Middle frontal gyrus (tissue), 1 donor: ENCODE data around the gene TSPAN14.
"Not testable (repeated sequence)": the region's sequence is repeated elsewhere in the genome, so short reads cannot be mapped to it uniquely, and the experiment has no call there.

Source experiments
- DNase-seq: peaks from one replicate; pipeline ENCODE4 v3.0.0-alpha.2; 2015; ENCODE audit warnings: low spot score; ENCODE audit errors: extremely low spot score

Gene TSPAN14, protein sequence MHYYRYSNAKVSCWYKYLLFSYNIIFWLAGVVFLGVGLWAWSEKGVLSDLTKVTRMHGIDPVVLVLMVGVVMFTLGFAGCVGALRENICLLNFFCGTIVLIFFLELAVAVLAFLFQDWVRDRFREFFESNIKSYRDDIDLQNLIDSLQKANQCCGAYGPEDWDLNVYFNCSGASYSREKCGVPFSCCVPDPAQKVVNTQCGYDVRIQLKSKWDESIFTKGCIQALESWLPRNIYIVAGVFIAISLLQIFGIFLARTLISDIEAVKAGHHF

DNA sequence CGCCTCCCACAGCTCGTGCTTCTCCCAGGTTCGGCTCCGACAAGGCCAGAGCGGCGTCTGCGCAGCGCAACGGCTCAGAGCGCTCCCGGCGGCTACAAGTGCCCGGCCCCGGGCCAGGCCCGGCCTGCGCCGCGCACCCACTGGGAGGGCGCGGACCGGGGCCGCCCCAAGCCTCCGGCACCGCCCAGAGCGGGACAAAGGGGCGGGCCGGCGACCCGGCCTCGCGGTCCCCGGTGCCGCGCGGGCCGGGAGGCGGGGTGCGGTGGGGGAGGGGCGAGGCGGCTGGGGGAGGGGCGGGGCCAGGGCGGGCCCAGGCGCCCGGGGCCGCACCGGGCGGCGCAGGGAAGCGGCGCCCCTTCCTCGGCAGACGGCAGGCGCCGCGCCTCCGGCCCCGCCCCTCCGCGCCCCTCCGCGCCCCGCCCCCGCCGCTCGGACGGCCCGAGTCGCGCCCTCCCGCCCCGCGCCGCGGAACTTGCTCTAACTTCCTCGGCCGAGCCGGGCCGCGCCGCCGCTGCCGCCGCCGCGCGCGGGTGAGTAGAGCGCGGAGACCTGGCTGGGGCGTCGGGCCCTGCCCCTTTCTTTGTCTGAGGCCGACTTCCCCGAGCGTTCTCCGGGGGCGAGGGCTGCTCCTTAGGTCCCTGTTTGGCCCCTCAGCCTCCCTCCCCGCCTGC is at the start of gene TSPAN14:
Gene TSPAN14 (plus strand): TSS at position 469 of the 671 bp plus-strand sequence. CDS start 34,924 bp downstream, outside the sequence.
- DNase-seq, result no peak

DNA sequence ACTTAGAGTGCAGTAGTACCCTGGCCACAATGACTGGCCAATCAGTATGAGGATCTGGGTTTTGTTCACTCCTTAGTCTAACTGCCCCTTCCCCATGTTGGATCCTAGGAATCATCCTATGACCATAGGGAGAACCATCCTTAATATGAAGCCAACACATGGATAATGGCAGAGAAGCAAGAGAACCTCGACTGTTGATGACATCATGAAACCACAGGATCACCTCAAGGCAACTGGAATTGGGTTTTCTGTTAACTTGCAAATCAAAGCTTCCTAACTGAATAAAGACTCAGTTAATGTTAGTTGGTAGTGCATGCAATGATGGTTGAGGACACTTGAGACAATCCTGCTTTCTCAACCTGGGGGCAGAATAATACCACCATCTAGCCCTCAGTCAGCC is 49.1 kb upstream of the TSPAN14 start:
- no peak for DNase-seq

DNA sequence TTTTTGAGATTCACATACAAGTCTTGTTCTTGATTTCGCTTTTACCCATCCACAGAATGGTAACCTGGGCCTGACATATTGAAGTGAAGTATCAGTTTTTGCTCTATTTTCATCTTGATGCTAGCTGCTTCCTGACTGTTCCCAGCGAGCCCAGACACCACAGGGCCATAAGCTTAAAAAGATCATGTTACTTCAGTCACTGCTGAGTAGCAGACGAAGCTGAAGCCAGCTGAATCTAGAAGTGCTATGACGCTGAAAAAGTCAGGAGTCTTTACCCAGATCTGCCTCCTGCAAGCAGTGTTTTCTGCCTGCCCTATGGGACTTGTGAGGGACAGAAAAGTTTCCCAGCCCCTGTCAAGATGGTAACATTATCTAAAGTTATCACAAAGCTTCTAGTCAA is 48.5 kb upstream of the TSPAN14 start:
- DNase-seq, result no peak

DNA sequence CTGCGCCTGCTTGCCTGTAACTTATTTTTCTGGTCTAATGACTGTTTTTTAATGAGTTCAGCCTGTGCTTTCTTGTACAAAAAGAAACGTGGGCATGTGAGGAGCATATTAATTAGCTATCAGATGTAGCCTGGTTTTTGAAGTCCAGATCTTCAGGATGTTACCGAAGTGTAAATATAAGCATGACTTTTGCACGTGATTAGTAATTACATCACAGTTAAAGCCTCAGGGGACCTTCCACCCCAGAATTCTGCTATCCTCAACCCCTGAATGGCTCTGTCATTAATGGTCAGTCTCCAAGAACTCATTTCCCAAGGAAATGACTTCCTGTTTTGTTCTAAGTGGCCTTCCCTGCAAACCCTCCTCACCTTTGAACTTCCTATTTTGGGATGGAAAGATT is 47.9 kb upstream of the TSPAN14 start:
- no peak for DNase-seq

DNA sequence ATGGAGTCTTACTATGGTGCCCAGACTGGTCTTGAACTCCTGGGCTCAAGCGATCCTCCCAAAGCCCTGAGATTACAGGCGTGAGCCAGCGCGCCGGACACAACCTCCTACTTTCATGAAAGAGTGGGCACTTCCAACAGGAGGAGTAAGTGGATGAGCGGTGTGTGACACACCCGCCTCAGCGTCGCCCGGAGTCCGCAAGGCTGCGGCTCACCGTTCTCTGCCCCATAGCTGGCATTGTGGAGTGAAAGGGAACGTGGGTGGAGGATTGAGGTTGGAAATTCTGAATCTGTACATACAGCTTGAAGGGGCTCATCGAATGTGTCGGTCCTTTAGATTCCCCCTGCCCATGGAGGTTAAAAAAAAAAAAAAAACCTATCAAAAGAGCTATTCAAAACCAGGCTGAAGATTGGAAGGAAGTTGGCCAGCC is 46.3 kb upstream of the TSPAN14 start:
- DNase-seq, result no peak

DNA sequence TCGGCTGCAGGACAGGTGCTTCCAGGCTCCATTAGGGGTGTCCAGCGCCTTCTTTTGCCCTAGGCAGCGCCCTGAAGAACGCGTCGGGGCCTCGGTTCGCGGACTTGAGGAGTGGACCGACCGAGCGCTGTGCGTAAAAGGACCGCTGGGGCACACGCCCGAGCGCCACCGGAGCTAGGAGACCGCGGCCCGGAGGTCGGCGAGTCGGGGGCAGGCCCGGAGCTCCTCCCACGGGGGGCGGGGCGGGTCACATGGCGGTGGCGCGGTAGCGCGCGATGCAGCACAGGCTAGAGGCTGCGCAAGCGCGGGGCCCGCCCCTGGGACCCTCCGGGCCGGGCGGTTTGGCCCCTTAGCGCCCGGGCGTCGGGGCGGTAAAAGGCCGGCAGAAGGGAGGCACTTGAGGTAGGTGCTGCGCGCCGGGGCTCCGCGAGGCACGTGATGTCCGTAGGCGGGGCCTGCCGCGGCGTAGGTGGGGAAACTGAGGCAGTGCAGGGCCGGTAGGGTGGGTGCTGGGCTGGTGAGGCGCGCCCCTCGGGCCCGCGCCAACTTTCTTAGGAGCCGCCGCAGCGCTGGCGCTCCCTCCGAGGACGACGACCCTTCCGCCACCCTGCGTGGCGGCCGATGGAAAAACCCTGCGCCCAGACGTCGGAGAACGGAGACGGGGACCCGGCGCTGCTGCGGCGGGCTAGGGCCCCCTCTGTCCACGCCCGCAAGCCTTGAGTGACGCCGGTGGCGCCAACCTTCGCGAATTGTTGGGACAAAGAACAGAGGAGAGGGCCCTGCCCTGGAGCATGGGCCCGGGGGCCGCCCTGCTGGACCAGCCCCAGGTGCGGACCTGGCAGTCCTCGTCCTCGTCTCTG is 45.6 kb upstream of the TSPAN14 start, which contains the start of gene PRXL2A:
Gene PRXL2A (plus strand): TSS at position 310 of the 860 bp plus-strand sequence. CDS start 11,917 bp downstream, outside the sequence.
- DNase-seq, result no peak

DNA sequence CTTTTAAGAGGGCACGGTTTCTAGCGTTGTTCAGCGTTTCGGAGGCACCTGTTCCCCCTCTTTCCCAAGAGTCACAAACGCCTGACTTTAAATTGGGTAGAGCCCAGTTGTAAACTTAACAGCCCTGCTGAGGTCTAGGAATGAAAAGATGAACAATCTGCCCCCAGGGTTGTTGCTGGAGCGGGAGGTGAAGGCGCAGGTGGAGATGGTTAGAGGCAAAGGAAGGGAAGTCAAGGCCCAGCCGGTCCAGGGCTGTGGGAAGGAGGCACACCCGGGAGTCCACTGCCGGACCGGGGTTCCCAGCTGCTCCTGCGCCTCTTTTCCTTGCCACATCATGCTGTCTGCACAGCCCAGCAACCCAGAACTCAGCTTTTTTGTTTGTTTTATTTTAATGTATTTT is 45.0 kb upstream of the TSPAN14 start:
- no peak for DNase-seq

DNA sequence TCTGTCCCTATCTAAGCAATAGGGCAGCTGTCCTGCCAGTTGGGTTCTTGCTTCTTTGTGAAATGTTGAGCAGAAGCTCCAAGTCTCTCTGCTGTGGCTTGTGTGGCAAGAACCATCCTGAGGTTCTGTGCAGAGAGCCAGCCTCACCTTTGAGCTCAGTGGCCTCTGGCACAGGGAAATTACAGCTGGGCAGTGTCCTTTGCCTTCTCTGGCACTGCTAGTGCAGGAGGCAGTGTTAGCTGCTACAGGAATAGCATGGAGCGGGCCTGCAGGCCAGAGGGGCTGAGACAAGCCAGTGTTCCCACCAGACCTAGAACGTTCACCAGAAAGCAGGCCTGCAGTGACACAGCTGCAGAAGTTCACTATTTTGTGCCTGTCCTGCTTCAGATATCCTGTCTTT is 44.0 kb upstream of the TSPAN14 start:
- no peak for DNase-seq

DNA sequence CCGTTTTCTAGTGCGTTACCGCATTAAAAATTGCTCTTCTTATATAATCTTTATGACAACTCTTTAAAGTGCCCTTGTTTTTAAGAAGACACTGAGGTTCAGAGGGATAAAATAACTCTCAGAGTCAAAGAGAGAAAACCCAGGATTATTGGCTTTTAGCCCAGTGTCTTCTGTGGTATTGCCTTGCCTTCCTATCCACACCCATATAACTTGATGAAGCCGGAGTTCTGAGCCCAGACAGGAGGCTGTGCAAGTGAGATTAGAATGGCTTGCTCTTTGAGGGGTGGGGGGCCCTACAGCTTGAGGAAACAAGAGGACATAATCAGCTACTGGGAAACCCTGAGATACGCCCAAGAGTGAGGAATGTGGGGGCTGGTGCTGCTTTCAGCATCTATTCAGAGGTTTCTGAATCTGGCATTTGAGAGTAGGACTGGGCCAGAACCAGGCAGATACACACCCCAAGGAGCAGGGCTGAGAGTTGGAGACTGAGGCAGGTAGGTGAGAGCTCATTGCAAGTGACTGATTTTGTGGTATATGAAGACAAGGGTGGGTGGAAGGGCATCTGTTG is 43.4 kb upstream of the TSPAN14 start:
- no peak for DNase-seq

DNA sequence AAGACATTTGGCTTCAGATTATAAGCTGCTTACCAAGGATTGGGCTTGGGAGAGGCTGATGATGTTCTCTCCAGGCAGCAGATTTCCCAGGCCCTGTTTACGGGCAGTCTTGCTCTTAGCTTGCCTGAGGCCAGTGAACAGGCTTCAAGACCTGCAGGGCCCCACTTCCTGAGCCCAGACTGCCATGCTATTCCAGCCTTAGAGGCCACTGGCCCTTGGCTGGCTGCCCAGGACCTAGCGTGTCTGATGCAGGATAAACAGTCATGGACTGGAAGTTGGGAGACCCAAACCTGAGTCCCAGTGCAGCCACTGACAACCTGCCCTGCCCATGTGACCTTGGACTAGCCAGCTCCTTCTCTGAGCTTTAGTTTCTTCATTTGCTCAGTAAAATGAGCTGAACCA is 42.8 kb upstream of the TSPAN14 start:
- DNase-seq, result no peak

DNA sequence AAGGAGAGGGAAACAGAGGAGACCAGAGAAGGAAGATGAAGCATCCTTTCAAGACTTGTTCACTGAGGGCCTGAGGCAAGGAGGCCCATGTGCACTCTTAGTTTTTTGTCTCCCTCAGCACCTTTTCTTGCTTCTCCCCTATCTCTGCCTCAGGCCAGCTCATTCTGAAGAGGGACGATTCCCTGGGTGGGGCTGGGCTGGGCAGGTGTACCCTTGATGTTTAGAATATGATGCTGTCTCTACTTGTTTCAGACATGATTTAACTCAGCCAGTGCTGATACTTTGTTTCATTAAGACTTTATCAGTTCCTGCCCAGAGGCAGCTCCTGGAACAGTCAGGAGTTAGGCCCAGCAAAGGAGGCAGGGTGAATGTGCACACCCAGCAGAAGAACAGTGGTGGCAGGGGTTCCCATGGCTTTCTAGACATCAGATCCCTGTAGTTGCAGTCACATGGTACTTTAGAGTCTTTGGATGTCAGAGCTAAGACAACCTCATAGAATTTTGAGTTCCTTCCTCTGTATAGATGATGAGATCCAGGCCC is 42.4 kb upstream of the TSPAN14 start:
- no peak for DNase-seq

DNA sequence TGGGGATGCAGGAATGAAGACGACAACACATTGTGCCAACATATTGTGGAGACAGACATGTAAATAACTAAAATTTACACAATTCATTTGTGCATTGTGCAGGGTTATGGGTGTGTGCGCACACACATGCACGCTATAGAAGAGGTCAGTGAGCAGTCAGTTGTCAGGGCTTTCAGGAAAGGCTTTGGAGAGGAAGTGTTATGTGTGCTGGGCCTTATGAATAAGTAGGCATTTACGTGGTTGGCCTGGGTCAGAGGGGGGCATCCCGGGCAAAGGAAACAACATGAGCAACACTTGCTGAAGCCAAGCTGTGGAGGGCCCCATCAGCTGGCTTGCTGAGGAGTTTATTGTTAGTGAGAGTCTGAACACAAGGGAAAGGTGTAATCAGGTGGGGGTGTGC is 41.6 kb upstream of the TSPAN14 start:
- DNase-seq, result no peak

DNA sequence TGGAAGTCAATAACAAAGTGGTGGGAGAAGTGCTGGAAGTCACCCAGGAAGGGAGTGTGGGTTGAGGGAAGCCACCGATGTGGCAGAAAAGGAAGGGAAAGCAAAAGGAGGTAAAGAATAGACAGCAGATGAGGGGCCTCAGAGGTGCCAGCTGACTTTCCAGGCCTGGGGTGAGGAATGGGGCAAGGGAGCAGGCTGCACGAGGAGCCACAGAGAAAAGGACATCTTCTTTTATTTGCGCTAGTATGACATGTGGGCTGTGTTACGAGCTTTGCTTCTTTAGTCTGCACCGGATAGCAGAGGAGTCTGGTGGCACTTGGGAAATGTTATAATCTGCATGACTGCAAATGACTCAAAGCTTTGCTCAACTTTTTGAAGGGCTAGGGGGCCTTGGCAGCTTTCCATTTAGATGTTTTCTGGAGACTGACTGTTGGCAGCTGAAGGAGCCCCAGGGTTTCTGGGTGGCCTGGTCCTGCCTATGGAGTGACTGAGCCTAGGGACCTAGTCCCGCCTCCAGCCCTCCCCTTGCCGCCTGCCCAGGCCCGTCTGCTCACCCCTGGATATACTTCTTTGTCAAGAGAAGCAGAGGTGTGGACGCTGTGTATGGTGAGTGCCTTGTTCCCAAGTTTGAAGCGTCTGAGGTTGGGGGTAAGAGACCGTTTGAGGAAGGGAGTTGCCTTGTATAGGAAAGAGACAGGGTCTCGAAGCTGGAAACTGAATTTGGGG is 40.7 kb upstream of the TSPAN14 start:
- no peak for DNase-seq

DNA sequence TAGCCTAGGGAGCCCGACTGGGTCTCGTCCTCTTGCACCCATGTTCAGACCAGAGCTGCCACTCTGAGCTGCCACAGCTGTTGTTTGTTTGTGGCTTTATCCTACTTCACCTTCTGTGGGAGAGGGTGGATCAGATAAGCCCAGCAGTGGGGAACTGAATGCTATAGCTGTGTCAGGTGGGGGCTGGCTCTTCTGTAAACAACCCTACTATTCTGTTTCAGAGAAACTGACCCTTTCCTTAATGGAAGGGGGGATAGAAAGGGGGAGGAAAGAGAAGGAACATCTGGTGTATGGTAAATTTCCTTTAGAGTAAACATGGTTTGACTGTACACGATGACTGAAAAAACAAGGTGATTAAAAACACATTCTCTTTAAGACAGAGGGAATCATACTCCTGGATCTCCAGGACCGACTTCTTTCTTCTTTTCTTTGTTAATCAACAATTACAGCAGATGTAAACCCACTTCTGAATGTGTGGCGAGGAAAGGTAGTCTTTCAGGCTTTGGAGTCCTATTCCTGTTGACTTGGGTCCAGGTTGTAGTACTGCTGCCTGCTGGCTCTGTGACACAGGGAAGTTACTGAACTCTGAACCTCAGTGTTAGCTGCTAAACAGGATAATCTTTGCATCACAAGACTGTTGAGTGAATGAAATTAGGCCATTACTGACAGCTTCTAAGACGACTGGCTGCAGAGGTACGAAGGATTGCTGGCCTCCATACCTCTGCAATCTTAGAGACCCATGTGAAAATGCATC is 39.8 kb upstream of the TSPAN14 start:
- DNase-seq, result no peak

DNA sequence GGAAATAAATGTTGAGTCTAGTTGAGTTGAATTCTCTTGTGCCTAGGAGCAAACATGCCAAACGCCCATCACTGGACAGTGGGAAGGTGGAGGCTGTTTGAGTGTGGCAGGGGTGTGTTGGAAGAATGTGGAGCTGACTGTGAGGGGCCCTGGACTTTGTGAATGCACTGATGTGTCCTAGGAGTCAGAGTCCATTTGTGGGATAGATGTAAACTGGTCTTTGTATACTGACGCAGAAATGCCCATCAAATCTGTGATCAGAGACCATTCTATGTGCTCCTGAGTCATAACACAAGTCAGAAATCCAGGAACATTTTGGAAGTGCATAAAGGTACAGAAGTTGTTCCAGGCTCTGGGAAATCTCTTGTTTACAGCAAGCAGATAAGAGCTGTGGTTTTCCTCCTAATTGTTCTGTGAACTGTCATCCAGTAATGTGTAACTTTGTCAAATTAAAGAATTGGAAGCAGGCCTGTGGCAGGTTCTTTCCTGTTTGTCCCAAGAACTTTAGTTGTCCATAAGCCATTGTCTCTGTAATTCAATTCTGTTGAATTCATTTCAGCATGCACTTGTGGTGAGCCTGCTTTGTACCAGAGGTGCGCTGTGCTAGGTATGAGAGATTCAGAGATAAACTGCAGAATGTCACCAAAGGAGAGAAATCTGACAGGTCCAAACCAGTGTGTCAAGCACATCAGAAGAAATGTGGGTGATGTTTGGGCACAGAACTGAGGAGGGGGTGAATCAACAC is 38.2 kb upstream of the TSPAN14 start:
- no peak for DNase-seq

DNA sequence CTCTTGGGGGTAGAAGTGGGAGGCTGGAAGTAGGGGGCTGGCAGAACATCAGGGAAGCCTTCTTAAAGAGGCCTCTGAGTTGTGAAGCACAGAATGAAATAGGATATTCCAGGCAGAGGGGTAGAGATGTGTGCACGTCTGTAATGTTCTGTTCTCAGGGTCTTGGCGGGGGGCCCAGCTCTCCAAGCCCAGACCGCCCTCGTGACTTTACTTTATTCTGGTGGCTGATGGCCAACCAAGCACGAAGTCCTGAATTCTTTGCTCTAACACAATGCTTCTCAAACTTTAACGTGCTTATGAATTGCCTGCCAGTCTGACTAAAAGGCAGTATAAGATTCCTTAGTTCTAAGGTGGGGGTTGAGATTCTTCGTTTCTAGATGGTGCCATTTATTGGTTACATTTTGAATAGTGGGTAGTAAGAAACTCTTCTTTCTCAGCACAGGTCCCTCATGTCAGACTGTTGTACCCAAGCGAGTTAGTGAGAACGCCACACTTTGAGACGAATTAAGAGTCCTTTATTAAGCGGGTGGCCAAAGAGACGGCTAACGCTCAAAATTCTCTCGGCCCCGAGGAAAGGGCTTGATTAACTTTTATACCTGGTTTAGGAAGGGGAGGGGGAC is 37.5 kb upstream of the TSPAN14 start:
- no peak for DNase-seq

DNA sequence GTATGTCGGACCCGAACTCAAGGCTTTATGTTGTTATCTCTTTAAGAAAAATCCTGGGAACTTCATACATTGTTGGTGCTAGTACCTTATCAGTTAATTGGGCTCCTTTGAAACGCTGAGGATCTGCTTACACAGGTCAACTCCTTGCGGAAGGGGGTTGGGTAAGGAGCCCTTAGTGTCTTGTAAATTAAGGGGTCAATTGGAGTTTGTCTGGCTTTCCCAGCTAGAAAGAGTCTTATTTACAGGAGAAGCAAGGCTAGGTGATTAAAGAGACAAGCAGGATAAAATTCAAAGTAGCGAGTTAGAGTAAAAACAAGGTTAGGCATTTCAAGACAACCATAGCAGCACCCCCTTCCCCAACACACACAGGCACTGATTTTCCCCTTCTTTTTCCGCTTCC is 36.9 kb upstream of the TSPAN14 start:
- not testable (repeated sequence) for DNase-seq

DNA sequence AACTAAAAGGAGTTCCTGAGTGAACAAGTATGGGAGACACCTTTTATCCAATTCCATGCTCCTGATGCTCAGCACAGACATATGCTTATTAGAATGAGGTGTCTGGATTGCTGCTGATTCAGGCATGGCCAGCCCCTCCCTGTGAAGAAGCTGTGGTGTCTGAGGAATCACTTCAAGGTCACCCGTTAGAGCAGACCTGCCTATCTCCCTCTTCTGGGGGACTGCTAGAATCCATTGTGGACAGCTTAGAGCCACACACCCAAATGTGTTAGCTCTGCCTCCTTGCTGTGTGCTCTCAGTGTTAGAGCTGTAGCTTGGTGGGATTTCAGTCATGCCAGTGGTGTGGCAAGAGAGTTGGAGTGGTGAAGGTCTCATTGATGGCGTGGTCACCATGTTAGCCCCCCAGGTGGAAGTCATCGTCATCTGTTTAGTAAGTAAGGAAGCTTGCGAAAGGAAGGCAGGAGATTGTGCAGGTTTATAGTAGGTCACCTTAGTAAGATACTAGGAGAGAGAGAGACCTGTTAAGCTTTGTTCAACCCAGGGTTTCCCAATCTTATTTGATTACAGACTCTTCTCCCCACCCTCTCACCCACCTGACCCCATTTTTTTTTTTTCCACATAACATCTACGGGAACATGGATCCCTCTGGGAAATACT is 32.9 kb upstream of the TSPAN14 start:
- no peak for DNase-seq
